ENCODE measurements around the gene CYP3A5.
"Not testable (repeated sequence)": the region's sequence is repeated elsewhere in the genome, so short reads cannot be mapped to it uniquely, and the experiment has no call there.

The CYP3A5 gene

DNA sequence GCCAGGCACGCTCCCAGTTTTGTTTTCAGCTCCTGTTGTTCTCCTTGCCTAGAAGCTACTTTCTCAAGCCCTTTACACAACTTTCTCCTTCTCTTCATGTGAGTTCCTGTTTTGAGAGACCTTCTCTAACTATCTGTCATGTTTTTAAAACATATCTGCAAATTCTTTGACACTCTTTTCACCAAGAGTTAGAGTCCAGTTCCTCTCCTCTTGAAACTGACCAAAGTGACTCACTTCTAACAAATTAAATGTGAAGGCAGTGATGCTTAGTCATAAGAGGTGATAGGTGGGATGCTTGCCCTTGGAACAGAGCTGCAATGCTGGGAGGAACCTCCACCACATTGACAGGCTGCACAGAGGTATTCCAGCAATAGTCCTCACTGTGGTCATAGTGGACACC is 37.8 kb downstream of the CYP3A5 start:
- DNase-seq (ENCODE audit: low spot score) = no peak

DNA sequence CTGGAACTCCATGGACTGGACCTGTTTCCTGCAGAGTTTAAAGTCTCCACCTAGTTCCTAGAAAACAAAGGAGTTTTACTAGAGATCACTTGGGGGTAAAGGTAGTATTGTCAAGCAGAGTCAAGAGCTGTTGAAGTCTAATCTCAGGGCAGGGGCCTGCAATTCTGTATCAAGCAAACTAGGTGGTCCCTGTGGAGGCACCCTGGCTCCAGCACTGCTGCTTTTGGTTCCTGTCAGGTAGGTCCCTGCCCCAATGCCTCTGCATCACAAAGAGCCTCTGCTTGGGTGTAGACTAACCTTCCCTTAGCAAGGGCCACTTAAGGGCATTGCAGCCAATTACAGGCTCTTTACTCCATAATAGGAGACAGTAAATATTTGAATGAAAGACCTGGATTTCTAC is 40.5 kb downstream of the CYP3A5 start:
- DNase-seq (ENCODE audit: low spot score) = no peak

DNA sequence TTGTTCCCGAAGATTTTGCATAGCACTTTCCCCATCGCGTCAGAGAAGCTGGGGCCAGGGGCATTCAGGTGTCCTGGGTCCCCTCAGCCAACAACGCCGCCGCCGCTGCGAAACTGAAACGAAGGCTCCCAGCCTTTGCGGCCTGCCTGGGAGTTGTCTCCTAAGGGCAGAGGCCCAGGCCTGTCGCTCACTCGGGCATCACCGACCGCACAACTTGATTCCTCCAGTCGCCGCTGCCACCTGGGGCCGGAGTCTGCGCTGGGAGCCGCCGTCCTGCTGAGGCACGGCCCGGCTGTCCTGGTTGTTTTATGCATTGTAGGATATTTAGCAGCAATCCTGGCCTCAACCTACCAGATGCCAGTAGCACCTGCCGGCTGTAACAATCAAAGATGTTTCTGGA is 41.1 kb downstream of the CYP3A5 start:
- no peak for DNase-seq (ENCODE audit: low spot score)

DNA sequence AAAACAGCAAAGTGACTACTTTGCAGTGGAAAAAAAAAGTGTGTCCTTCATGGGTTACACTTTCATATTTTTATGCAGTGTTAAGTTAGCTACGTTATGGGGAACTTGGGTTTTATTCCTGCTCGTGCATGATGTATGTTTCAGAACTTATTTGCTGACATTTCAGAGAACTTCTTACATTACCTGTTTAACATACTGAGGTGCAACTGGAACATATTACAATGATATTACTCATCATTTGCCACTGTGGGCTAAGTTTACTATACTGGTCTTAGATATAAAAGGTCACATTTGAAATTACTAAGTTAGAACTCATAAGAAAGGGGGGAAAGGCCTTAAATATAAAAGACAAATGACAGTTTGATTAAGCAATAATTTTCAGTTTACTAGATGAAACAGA is 42.4 kb downstream of the CYP3A5 start:
- not testable (repeated sequence) for DNase-seq (ENCODE audit: low spot score)

DNA sequence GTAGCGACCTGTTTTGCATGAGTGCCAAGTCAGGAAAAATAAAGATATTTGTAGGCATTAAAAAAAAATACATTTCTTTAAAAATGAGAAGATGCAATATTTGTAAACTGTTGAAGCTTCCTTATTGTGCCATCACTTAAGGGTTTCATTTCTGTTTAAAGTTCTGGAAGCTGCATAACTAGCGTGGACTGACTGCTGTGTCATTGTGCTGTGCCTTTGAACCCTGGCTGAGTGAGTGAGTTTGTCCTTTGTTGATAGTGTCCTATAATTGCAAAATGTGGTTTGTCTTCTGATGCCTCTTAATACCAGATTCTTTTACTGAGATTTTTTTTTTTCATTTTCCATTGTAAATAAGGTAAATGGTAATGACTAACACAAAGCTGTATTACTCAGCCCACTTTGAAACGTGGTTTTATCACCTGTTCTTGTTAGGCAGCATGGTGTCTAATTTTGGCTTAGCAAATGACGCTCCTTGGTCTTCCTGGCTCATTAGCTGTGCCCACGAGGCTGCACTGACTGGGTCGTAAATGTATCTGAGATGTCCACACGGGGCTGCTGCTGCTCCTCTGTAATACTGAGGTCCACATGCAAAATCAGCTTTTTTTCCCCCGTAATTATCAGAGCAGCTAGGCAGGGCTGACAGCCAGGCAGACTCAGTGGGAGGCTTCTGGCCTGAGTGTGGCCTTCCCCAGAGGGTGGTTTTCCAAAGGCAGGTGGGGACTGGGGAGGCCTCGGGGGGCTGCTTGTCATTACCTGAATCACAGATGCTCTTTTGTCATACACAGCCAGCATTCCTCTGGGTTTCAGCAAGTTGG is 48.3 kb downstream of the CYP3A5 start:
- no peak for DNase-seq (ENCODE audit: low spot score)

DNA sequence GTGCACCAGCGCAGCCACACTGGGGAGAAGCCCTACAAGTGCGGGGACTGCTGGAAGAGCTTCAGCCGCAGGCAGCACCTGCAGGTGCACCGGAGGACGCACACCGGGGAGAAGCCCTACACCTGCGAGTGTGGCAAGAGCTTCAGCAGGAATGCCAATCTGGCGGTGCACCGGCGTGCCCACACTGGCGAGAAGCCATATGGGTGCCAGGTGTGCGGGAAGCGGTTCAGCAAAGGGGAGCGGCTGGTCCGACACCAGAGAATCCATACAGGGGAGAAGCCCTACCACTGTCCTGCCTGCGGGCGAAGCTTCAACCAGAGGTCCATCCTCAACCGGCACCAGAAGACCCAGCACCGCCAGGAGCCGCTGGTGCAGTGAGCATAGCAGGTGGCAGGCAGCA is 50.2 kb downstream of the CYP3A5 start:
- DNase-seq (ENCODE audit: low spot score) = no peak

DNA sequence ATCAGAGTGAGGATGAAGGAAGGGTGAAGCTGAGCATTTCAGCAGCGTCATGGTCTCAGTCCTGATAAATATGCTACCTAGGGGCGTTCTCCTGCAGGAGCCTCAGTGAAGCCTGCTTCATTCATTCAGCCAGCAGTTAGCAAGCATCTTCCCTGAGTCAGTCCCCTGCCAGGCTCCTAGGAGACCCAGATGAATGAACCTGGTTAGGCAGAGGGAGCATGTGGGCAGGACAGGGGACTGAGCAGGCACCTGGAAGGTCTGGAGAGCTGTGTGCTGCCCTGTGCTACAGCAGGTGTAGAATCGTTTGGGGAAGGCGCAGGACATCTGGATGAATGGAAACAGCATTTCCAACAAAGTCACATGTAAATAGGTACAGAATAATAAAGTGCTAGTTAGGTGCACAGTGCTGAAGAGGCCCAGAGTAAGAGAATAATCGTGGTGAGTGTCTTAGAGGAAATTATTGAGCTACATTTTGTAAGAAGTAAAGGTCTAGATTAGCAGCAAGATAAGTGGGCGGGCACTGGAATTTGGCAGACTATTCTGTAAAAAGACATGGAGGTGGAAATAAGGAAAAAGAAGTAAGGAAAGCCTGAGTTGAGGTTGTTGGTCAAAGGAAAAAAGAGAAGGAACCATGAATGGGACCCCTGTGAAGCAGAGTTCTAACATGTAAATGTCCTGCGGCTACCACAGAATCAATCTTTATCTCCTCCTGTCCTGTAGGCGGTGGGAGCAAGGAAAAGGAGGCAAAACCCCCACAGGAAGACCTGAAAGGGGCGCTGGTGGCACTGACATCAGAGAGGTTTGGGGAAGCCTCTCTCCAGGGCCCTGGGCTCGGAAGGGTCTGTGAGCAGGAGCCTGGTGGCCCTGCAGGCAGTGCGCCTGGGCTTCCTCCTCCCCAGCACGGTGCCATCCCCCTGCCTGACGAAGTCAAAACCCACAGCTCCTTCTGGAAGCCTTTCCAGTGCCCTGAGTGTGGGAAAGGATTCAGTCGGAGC is 51.0 kb downstream of the CYP3A5 start:
- DNase-seq (ENCODE audit: low spot score) = no peak

DNA sequence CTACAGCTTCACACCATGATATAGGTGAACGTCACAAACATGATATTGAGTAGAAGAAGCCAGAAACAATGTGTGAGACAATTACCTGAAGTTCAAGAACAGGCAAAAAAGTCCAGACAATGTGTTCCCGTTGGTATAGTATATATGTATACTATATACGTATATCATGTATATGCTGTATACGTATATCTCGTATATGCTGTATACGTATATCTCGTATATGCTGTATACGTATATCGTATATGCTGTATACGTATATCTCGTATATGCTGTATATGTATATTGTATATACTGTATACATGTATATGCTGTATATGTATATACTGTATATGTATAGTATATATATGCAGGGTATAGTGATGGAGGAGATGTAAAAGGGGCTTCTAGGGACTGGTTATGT is 52.3 kb downstream of the CYP3A5 start:
- DNase-seq (ENCODE audit: low spot score) = no peak

DNA sequence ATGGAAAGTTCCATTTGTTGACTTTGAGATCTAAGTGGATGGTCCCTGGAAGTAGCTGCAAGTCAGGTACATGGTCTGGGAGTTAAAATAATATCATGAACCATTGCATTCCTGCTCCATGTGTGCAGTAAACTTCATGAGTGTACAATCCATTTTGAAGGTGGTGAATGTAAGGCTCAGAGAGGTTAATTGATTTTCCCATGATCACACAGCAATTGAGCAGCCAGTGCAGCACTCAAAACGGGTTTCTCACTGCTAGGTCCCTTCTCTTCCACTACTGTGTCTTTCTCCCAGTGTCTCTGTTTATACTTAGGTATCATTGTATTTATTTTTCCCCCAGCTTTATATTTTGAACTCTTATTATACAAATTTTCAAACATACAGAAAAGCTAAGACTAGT is 53.1 kb downstream of the CYP3A5 start:
- DNase-seq (ENCODE audit: low spot score) = no peak

DNA sequence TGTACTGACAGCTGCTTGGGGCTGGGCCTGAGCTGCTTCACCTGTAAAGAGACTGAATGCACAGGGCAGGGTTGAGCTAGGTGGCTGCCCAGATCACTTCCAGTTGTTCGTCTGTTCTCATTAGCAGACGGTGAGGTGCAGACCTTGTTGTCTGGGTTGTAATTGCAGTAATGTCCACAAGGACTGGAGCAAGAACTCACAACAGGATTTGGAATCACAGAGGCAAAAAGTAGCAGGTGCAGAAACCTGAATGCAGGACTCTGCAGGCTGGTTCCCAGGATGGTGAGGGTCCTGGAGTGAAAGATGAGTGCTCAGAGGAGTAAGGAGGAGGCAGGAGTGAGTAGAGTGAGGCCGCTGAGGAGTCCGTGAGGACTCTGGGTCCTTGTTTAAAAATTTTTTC is 53.8 kb downstream of the CYP3A5 start:
- DNase-seq (ENCODE audit: low spot score) = no peak

DNA sequence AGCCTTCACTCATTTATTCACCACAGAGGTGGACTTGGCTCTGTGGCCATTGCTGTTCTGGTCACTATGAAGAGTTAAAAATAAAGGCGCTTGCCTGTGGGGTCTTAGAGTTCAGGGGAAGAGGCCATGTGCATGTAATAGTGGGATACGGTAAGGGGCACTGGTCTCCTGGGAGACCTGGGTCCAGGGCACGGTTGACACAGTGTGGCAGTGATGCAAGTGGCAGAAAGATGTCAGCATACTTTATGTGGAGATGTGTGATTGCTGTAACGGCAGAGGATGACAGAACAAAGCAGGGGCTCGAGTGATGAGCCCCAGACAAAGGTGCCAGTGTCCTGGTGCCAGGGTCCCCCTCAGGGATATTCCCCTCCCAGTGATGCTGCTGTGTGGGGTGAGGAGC is 54.5 kb downstream of the CYP3A5 start:
- DNase-seq (ENCODE audit: low spot score) = no peak

DNA sequence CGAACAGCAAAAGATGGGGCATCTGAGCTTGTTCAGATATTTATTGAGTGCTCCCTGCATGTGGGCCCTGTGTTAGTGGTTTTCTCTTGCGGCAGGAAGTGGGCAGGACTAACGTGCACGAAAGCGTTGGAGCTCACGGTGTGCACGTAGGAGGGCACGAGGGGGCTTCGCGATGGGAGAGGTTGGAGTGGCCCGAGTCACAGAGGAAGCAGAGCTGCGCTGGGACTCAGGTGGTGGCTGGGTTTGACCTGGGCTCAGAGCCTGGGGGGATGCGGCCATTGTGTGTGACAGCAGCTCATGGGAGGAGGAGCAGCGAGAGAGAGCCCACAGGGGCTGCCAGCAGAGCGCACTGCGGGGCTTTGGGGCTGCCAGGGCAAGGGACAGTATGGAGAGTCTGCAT is 55.3 kb downstream of the CYP3A5 start:
- no peak for DNase-seq (ENCODE audit: low spot score)

DNA sequence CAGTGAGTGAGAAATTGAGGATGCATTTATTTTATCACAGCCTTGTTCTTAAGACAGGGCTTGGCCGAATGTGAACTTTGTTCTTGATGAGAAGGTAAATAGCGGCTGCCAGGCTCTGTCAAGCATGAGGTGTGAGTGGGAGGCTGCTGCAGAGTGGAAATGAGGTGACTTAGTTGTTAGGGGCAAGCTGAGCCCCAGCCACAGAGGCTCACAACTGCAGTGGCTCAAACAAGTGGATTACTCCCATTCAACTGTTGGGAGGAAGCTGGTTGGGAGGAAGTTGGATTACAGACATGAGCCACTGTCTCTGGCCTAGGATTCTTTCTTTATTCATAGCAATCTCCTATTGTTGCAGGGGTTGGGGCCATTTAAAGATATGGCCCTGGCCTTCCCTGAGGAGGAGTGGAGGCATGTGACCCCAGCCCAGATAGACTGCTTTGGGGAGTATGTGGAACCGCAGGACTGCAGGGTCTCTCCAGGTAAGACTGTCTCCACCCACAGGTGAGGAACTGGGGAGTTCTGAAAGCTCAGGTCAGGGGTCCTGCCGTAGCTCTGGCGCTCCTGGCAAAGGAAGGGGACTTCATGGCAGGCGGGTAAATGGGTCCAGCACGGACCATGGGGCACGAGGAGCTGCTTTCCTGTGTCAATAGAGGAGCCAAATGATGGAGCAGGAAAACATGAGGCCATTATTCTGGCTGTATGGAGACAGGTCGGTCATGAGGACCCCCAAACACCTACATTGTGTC is 55.9 kb downstream of the CYP3A5 start:
- DNase-seq (ENCODE audit: low spot score) = no peak

DNA sequence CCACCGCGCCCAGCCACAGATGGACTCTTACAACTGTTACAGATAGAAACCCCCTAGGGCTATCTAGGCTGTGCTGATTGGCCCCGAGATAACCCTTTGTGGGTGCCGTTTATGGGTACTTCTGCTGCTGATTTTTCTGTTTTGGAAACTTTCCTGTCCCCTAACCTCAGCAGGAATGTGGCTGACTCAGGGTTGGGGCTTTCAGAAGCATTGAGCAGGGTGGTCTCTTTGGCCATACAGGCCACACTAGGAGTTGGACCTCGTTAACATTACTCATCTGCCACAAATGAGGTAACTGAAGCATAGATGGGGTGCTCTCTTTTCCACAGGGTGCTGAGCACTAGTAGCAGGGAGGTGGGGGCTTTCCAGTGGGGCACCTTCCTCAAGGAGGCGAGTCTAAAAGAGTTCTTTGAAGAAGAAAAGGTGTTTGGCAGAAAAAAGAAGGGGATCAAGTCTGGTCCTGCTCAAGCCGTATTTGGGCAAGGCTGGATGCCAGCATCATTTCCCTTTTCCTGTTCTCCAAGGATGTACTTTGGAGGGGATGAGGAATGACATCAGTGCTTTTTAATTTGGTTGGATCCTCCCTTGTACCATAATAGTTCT is 56.6 kb downstream of the CYP3A5 start:
- no peak for DNase-seq (ENCODE audit: low spot score)

DNA sequence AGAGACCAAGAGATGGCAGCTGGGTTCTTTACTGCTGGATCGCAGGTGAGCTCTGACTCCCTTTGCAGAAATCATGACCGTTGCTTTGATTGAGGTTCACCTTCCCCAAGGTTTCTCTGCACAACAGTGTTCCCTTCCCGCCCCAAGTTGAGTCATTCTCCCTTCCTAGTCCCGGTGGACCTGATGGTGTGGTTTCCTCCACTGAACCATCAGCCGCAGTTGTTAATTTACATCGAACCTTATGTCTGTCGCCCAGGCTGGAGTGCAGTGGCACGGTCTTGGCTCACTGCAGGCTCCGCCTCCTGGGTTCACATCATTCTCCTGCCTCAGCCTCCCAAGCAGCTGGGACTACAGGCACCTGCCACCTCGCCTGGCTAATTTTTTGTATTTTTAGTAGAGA is 57.2 kb downstream of the CYP3A5 start:
- DNase-seq (ENCODE audit: low spot score) = no peak

DNA sequence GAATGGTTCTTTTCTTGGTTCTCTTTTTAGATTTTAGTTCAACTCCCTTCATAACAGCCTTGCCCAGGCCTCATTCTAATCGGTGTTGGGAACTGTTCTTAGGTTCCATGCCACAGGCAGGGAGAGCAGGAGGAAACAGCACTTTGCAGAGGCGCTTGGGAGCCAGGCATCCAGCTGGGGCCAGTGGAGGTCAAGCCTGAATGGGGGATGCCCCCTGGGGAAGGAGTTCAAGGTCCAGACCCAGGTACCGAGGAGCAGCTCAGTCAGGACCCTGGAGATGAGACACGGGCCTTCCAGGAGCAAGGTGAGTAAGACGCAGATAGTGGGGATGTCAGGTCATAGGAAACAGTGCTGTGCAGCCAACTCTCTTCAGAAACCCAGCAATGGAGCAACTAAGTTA is 58.5 kb downstream of the CYP3A5 start:
- DNase-seq (ENCODE audit: low spot score) = no peak

DNA sequence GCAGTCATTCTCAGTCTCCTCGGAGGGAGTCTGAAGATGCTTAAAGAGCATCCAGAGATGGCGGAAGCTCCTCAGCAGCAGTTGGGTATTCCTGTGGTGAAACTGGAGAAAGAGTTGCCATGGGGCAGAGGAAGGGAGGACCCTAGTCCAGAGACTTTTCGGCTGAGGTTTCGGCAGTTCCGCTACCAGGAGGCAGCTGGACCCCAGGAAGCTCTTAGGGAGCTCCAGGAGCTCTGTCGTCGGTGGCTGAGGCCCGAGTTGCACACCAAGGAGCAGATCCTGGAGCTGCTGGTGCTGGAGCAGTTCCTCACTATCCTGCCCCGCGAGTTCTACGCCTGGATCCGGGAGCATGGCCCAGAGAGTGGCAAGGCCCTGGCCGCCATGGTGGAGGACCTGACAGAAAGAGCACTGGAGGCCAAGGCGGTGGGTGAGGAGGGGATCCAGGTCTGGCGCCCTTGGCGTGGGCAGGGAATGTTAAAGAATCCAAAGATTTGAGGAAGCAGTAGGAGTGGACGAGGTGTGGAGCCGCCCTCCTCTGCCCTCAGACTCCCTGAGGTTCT is 60.1 kb downstream of the CYP3A5 start:
- no peak for DNase-seq (ENCODE audit: low spot score)

DNA sequence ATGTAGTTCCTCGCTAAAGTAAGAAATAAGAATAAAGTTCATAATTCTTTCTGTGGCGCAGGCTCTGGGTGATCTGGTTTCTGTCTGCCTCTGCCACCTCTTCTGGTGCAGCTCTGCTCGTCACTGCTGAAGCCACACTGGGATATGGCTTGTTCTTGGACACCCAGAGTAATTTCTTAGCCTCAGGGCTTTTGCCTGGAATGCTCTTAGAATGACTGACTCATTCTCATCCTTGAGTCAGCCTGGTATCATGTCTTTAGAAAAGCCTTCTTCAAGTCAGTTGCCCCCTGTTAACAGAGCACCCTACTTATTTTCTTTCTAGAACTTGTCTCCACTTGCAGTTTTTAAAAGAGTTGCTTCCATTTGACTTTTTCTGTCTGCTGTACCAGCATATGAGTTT is 61.1 kb downstream of the CYP3A5 start:
- DNase-seq (ENCODE audit: low spot score) = no peak

DNA sequence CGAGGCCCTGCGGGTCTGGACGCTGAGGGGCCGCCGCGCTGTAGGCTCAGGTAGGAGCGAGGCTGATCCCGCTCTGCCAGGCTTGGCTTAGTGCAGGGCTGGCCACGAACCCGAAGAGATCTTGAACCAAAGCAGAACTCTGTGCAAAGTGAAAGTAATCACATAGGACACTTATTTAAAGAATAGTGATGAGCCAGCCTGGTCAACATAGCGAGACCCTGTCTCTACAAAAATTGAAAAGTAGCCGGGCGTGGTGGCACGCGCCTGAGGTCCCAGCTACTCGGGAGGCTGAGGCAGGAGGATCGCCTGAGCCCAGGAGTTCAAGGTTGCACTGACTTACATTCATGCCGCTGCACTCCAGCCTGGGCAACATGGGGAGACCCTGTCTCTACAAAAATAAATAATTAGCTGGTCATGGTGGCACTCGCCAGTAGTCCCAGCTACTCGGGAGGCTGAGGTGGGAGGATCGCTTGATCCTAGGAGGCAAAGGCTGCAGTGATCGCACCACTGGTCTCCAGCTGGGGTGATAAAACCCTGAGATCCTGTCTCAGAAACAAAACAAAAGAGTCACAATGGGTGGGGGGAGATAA is 62.5 kb downstream of the CYP3A5 start:
- DNase-seq (ENCODE audit: low spot score) = no peak

DNA sequence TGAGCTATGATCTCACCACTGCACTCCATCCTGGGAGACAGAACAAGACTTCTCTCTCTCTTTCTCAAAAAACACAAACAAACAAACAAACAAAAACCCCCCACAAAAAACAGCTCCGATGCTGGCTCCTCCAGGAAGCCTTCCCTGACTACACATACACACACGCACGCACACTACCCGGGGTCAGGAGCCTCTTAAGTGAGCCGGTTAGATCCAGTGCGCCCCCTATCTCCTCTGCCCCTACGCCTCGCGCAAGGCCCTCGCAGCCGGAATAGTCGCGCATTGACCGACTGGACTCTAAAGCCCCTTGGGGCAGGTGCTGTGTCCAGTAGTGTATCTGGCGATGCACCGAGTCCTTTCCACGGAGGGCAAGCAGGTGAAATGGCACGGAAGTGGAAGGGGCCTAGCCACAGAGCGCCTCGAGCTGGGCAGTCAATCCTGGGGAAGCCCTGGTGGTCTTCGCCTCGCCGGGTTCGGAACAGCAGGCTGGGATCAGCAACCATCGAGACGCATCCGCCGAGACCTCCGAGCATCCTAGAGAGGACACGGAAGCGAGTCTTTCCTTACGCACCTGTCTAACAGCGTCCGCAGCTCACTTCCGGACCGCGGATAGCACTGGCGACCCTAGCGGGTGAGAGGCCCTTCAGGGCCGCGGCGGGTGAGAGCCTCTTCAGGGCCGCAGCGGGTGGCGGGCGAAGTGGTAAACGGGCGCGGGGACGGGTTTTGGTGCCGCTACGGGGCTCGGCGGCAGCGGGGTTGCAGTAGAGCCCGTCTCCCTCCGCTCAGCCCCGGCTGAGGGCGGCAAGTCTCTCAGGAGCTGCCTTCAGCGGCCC is 63.2 kb downstream of the CYP3A5 start, which contains the start of gene ZSCAN25:
Gene ZSCAN25, plus strand, starts transcription at position 588 of the 833 bp plus-strand sequence. CDS start 2,661 bp downstream, outside the sequence.
- DNase-seq (ENCODE audit: low spot score) = peak; percentile 96
